SK-N-SH treated with all-trans-retinoic acid at 6 μM for 48 hours (cell line): ENCODE data around the gene CCND1.

Source experiments
- ATAC-seq: fragments of 200-7000 bp; cut with Tn5 transposase; 3 replicates; pipeline ENCODE4 v1.9.1; 2020; ENCODE audit warnings: mild to moderate bottlenecking, moderate library complexity
- ARNTL ChIP-seq: fragments of 450-650 bp; formaldehyde crosslinking; IDR thresholded peaks from 2 replicates; pipeline ENCODE4 v1.5.0; 2020; ENCODE audit warnings: low read depth, mild to moderate bottlenecking, moderate library complexity, borderline replicate concordance
- BACH2 ChIP-seq: fragments of 250-450 bp; sonication (Bioruptor Pico); IDR thresholded peaks from 2 replicates; pipeline ENCODE4 v1.9.0; 2021; ENCODE audit warnings: mild to moderate bottlenecking, borderline replicate concordance
- CREB5 ChIP-seq: fragments of 250-450 bp; sonication (Bioruptor Pico); IDR thresholded peaks from 2 replicates; pipeline ENCODE4 v1.5.1; 2020; ENCODE audit warnings: low read depth, mild to moderate bottlenecking, moderate library complexity
- CSDC2 ChIP-seq: fragments of 250-450 bp; sonication (Bioruptor Pico); IDR thresholded peaks from 2 replicates; pipeline ENCODE4 v1.5.0; 2020; ENCODE audit warnings: mild to moderate bottlenecking, moderate library complexity
- ESRRG ChIP-seq: fragments of 250-450 bp; sonication (Bioruptor Pico); IDR thresholded peaks from 2 replicates; pipeline ENCODE4 v1.6.1; 2021; ENCODE audit warnings: mild to moderate bottlenecking
- ISL1 ChIP-seq: fragments of 250-450 bp; sonication (Bioruptor Pico); IDR thresholded peaks from 2 replicates; pipeline ENCODE4 v2.1.2; 2022; ENCODE audit warnings: mild to moderate bottlenecking, moderate library complexity
- PPARA ChIP-seq: fragments of 250-450 bp; sonication (Bioruptor Pico); IDR thresholded peaks from 2 replicates; pipeline ENCODE4 v1.5.0; 2020; ENCODE audit warnings: mild to moderate bottlenecking, borderline replicate concordance
- SNAI2 ChIP-seq: fragments of 250-450 bp; sonication (Bioruptor Pico); IDR thresholded peaks from 2 replicates; pipeline ENCODE4 v1.5.0; 2020; ENCODE audit warnings: mild to moderate bottlenecking, moderate library complexity
- TCF4 ChIP-seq: fragments of 250-450 bp; sonication (Bioruptor Pico); IDR thresholded peaks from 2 replicates; pipeline ENCODE4 v1.8.0; 2021; ENCODE audit warnings: mild to moderate bottlenecking, moderate library complexity, borderline replicate concordance
- TOX ChIP-seq: fragments of 250-450 bp; sonication (Bioruptor Pico); IDR thresholded peaks from 2 replicates; pipeline ENCODE4 v1.8.0; 2021; ENCODE audit warnings: mild to moderate bottlenecking, moderate library complexity, borderline replicate concordance
- TSHZ2 ChIP-seq: fragments of 250-450 bp; sonication (Bioruptor Pico); IDR thresholded peaks from 2 replicates; pipeline ENCODE4 v1.5.0; 2020; ENCODE audit warnings: mild to moderate bottlenecking, moderate library complexity
- ZFP3 ChIP-seq: fragments of 250-450 bp; sonication (Bioruptor Pico); IDR thresholded peaks from 2 replicates; pipeline ENCODE4 v1.5.0; 2020; ENCODE audit warnings: mild to moderate bottlenecking, moderate library complexity
- ZFP30 ChIP-seq: fragments of 450-650 bp; formaldehyde crosslinking; IDR thresholded peaks from 2 replicates; pipeline ENCODE4 v1.5.0; 2022; ENCODE audit warnings: mild to moderate bottlenecking, moderate library complexity
- ZNF565 ChIP-seq: fragments of 450-650 bp; formaldehyde crosslinking; conservative IDR thresholded peaks from 2 replicates; pipeline ENCODE4 v1.5.0; 2020; ENCODE audit warnings: low read depth, mild to moderate bottlenecking, moderate library complexity
- ZNF70 ChIP-seq: fragments of 450-650 bp; formaldehyde crosslinking; IDR thresholded peaks from 2 replicates; pipeline ENCODE4 v1.5.0; 2020; ENCODE audit warnings: mild to moderate bottlenecking, moderate library complexity
- ZNF8 ChIP-seq: fragments of 450-650 bp; formaldehyde crosslinking; IDR thresholded peaks from 2 replicates; pipeline ENCODE4 v1.5.0; 2020; ENCODE audit warnings: mild to moderate bottlenecking, moderate library complexity
- TF ChIP-seq, protein P1 (sequence below): fragments of 250-450 bp; sonication (Bioruptor Pico); IDR thresholded peaks from 2 replicates; pipeline ENCODE4 v1.8.0; 2020; ENCODE audit warnings: mild to moderate bottlenecking, moderate library complexity, borderline replicate concordance
- TF ChIP-seq, protein P2 (sequence below): fragments of 250-450 bp; sonication (Bioruptor Pico); IDR thresholded peaks from 2 replicates; pipeline ENCODE4 v1.8.0; 2021; ENCODE audit warnings: low read depth, mild to moderate bottlenecking, moderate library complexity, borderline replicate concordance
- TF ChIP-seq, protein P3 (sequence below): fragments of 250-450 bp; sonication (Bioruptor Pico); IDR thresholded peaks from 2 replicates; pipeline ENCODE4 v1.5.1; 2021; ENCODE audit warnings: mild to moderate bottlenecking, moderate library complexity

Gene CCND1

GRCh38 chr11:69683764-69684333, 42.9 kb downstream of the CCND1 start:
- peak; percentile 32; the same call in 1 of the 3 replicates for ATAC-seq
- no peak for TF ChIP-seq CREB5 (CRISPR knock-in tag)
- TF ChIP-seq SNAI2 (CRISPR knock-in tag) = no peak
- no peak for TF ChIP-seq ZFP30
- no peak for TF ChIP-seq ZNF8 (CRISPR knock-in tag)
- TF ChIP-seq PPARA (CRISPR knock-in tag) = no peak
- TF ChIP-seq, protein P1, sequence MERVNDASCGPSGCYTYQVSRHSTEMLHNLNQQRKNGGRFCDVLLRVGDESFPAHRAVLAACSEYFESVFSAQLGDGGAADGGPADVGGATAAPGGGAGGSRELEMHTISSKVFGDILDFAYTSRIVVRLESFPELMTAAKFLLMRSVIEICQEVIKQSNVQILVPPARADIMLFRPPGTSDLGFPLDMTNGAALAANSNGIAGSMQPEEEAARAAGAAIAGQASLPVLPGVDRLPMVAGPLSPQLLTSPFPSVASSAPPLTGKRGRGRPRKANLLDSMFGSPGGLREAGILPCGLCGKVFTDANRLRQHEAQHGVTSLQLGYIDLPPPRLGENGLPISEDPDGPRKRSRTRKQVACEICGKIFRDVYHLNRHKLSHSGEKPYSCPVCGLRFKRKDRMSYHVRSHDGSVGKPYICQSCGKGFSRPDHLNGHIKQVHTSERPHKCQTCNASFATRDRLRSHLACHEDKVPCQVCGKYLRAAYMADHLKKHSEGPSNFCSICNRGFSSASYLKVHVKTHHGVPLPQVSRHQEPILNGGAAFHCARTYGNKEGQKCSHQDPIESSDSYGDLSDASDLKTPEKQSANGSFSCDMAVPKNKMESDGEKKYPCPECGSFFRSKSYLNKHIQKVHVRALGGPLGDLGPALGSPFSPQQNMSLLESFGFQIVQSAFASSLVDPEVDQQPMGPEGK (CRISPR knock-in tag) = no peak
- no peak for TF ChIP-seq ISL1 (CRISPR knock-in tag)
- no peak for TF ChIP-seq ESRRG (CRISPR knock-in tag)
- no peak for TF ChIP-seq TSHZ2 (CRISPR knock-in tag)
- TF ChIP-seq ZNF70 (CRISPR knock-in tag) = no peak
- TF ChIP-seq TCF4 (CRISPR knock-in tag) = no peak
- TF ChIP-seq ZFP3 = no peak

- TF ChIP-seq CREB5 (CRISPR knock-in tag) (no peak), ZNF565 (CRISPR knock-in tag) (no peak), BACH2 (CRISPR knock-in tag) (no peak), ZFP3 (no peak), ISL1 (CRISPR knock-in tag) (no peak), TOX (CRISPR knock-in tag) (no peak)
- no peak for ATAC-seq
These were observed 43.7 kb downstream of the CCND1 start for GRCh38 chr11:69684651-69685050.

DNA sequence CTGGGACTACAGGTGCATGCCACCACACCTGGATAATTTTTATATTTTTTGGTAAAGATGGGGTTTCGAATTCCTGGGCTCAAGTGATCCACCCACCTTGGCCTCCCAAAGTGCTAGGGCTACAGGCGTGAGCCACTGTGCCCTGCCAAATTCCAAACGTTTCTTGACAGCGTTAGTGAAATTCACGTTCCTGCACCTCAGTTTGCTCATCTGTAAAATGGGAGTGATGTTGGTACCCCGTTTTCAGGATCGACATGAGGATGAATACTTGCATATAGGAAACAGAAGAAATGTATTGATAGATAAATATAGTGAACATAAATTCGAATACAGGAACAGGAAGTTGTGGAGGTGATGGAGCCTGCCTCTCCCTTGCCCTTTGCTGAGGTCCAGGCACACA, 44.4 kb downstream of the CCND1 start:
- TF ChIP-seq TCF4 (CRISPR knock-in tag) (no peak), ZFP3 (no peak), ESRRG (CRISPR knock-in tag) (no peak), CSDC2 (CRISPR knock-in tag) (no peak), PPARA (CRISPR knock-in tag) (no peak), ARNTL (no peak)
- TF ChIP-seq, protein P2, sequence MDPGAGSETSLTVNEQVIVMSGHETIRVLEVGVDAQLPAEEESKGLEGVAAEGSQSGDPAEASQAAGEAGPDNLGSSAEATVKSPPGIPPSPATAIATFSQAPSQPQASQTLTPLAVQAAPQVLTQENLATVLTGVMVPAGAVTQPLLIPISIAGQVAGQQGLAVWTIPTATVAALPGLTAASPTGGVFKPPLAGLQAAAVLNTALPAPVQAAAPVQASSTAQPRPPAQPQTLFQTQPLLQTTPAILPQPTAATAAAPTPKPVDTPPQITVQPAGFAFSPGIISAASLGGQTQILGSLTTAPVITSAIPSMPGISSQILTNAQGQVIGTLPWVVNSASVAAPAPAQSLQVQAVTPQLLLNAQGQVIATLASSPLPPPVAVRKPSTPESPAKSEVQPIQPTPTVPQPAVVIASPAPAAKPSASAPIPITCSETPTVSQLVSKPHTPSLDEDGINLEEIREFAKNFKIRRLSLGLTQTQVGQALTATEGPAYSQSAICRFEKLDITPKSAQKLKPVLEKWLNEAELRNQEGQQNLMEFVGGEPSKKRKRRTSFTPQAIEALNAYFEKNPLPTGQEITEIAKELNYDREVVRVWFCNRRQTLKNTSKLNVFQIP (CRISPR knock-in tag) = no peak
- TF ChIP-seq, protein P3, sequence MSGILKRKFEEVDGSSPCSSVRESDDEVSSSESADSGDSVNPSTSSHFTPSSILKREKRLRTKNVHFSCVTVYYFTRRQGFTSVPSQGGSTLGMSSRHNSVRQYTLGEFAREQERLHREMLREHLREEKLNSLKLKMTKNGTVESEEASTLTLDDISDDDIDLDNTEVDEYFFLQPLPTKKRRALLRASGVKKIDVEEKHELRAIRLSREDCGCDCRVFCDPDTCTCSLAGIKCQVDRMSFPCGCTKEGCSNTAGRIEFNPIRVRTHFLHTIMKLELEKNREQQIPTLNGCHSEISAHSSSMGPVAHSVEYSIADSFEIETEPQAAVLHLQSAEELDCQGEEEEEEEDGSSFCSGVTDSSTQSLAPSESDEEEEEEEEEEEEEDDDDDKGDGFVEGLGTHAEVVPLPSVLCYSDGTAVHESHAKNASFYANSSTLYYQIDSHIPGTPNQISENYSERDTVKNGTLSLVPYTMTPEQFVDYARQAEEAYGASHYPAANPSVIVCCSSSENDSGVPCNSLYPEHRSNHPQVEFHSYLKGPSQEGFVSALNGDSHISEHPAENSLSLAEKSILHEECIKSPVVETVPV (CRISPR knock-in tag) = no peak
- TF ChIP-seq, all 23 proteins: peak for 0
- ATAC-seq = no peak
